ENCODE data around the gene RPL10.

GRCh38 chrX:154374313-154375155 is 23.6 kb upstream of the RPL10 start, which contains the start of gene FLNA:
- TF ChIP-seq EP300 (IDR thresholded peaks at IDR 0.05; ENCODE audit: borderline replicate concordance) (no peak), TAF1 (IDR thresholded peaks at IDR 0.05; ENCODE audit: low read depth) (no peak), CEBPB (IDR thresholded peaks at IDR 0.05) (no peak), NFIC (IDR thresholded peaks at IDR 0.05) (no peak), CREB1 (IDR thresholded peaks at IDR 0.05; ENCODE audit: low read depth) (no peak), YY1 (IDR thresholded peaks at IDR 0.05; ENCODE audit: low read depth) (no peak), TEAD4 (IDR thresholded peaks at IDR 0.05) (no peak), MAX (IDR thresholded peaks at IDR 0.05) (peak; percentile 59; the same call in 1 of the 2 replicates), ZBTB7A (IDR thresholded peaks at IDR 0.05; ENCODE audit: low read depth) (no peak), FOXM1 (IDR thresholded peaks at IDR 0.05; ENCODE audit: borderline replicate concordance, low read depth) (no peak), REST (IDR thresholded peaks at IDR 0.05; ENCODE audit: low read depth) (no peak), RAD21 (IDR thresholded peaks at IDR 0.05; ENCODE audit: low read depth) (no peak), TCF12 (IDR thresholded peaks at IDR 0.05; ENCODE audit: low read depth) (no peak)
